Fibroblast of lung (primary cell): ENCODE measurements around the gene ATG5. TPM values are rescaled to one million over a fixed set of nuclear protein-coding genes. Genes with fewer than 3 reads are reported as not detected.
"Not testable (repeated sequence)": the region's sequence is repeated elsewhere in the genome, so short reads cannot be mapped to it uniquely, and the experiment has no call there.

Source experiments
- DNase-seq, 2 donors: peaks; one replicate each; pipeline versions ENCODE4 v3.0.0 to v3.0.0-alpha.2; 2010; ENCODE audit warnings: low read depth in 2 of 2
- H2AFZ ChIP-seq: 2 replicates; pipeline ENCODE4 v1.5.1; 2012; ENCODE audit warnings: low read length, control low read depth, inconsistent platforms
- H3K27ac ChIP-seq: 2 replicates; pipeline ENCODE4 v1.5.1; 2011; ENCODE audit warnings: low read length, control low read depth; ENCODE audit not compliant: insufficient read depth
- H3K27me3 ChIP-seq: 2 replicates; pipeline ENCODE4 v1.5.1; 2011; ENCODE audit warnings: mild to moderate bottlenecking, low read length; ENCODE audit not compliant: control insufficient read depth, insufficient read depth
- H3K36me3 ChIP-seq: 2 replicates; pipeline ENCODE4 v1.5.1; 2011; ENCODE audit warnings: low read length; ENCODE audit not compliant: control insufficient read depth, insufficient read depth
- H3K4me1 ChIP-seq: 2 replicates; pipeline ENCODE4 v1.5.1; 2011; ENCODE audit warnings: low read length; ENCODE audit not compliant: control insufficient read depth, insufficient read depth; ENCODE audit errors: extremely low read depth
- H3K4me2 ChIP-seq: 2 replicates; pipeline ENCODE4 v1.5.1; 2011; ENCODE audit warnings: low read length, control low read depth; ENCODE audit not compliant: insufficient read depth; ENCODE audit errors: extremely low read depth
- H3K4me3 ChIP-seq, 4 experiments: fragments of 200-600 bp in 1 of 4; sonication (generic) in 1 of 4; replicated peaks in 1 of 4; 2 replicates each; pipeline ENCODE4 v1.5.1; 2011 to 2016; ENCODE audit warnings: low read length in 4 of 4, low read depth in 3 of 4, mild to moderate bottlenecking in 3 of 4, control low read depth in 2 of 4, inconsistent platforms in 1 of 4, mixed read lengths in 1 of 4; ENCODE audit not compliant: insufficient read depth in 1 of 4; ENCODE audit errors: control extremely low read depth in 1 of 4
- H3K79me2 ChIP-seq: 2 replicates; pipeline ENCODE4 v1.5.1; 2012; ENCODE audit warnings: mild to moderate bottlenecking, low read length, inconsistent platforms; ENCODE audit not compliant: control insufficient read depth, insufficient read depth
- H3K9ac ChIP-seq: 2 replicates; pipeline ENCODE4 v1.5.1; 2011; ENCODE audit warnings: mild to moderate bottlenecking, low read length, control low read depth; ENCODE audit not compliant: insufficient read depth
- H3K9me3 ChIP-seq: 2 replicates; pipeline ENCODE4 v1.5.1; 2012; ENCODE audit warnings: low read depth, low read length; ENCODE audit not compliant: control insufficient read depth, insufficient read depth
- H4K20me1 ChIP-seq: 2 replicates; pipeline ENCODE4 v1.5.1; 2011; ENCODE audit warnings: low read length; ENCODE audit not compliant: control insufficient read depth, insufficient read depth; ENCODE audit errors: extremely low read depth
- EZH2 ChIP-seq: IDR thresholded peaks from 2 replicates; pipeline ENCODE4 v1.5.1; 2012; ENCODE audit warnings: low read length, control low read depth, mild to moderate bottlenecking; ENCODE audit errors: missing control alignments
- polyA plus RNA-seq, 2 donors: library from polyadenylated mRNA; depleted of rRNA in 1 of 2; stranded (reverse) in 1 of 2; unstranded in 1 of 2; fragments of >200 nt; gene quantifications; 2 replicates each; pipeline ENCODE4 v1.2.1, GENCODE V29; 2011 to 2012; ENCODE audit warnings: missing spikeins in 1 of 2
- total RNA-seq: library from RNA; depleted of rRNA; stranded (reverse); fragments of >200 nt; gene quantifications from 2 replicates; pipeline ENCODE4 v1.2.1, GENCODE V29; 2014
- TF ChIP-seq, protein P1 (sequence below), 2 donors: IDR thresholded peaks in 1 of 2; conservative IDR thresholded peaks in 1 of 2; 1 replicate in 1 of 2; 2 replicates in 1 of 2; pipeline ENCODE4 v1.5.1; 2011 to 2012; ENCODE audit warnings: low read length in 2 of 2, control low read depth in 1 of 2, inconsistent platforms in 1 of 2, low read depth in 1 of 2, mild to moderate bottlenecking in 1 of 2

The ATG5 gene
- total and polyA plus RNA-seq, 2 donors (not counting 1 experiment from before 2014, with no cell fraction given): 38.6 to 64.7 TPM

DNA sequence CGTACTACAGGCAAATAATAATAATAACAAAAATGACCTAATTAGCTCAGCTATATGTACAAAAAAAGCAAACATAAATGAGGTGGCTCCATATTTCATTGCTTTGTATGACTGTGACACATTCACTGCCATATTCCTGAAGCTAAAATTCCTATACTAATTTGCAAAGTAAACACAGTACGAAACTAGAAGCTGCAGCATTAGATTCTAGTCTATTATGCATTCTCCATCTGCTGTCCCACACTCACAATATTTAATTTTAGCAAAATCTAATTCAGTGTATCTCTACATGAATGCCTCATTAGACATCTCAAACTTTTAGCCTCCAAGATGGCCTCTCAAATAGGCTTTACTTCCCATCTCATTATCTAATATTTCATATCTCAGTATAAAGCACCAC, 55.1 kb downstream of the ATG5 start:
- H2AFZ ChIP-seq: no peak overlapping the region
- no peaks in the 10 kb centered on the region for H3K36me3 ChIP-seq
- no peak overlapping the region for H3K9ac ChIP-seq
- H3K4me1 ChIP-seq: no peaks in the 10 kb centered on the region
- no peak overlapping the region for H3K27ac ChIP-seq
- DNase-seq: no peak
- H3K4me3 ChIP-seq: no peak overlapping the region
- H3K4me2 ChIP-seq: no peak overlapping the region
- H3K9me3 ChIP-seq: no peaks in the 10 kb centered on the region
- peaks cover 3% of the 10 kb centered on the region for H3K79me2 ChIP-seq
- H4K20me1 ChIP-seq: no peaks in the 10 kb centered on the region
- no peak for TF ChIP-seq EZH2
- TF ChIP-seq, protein P1, sequence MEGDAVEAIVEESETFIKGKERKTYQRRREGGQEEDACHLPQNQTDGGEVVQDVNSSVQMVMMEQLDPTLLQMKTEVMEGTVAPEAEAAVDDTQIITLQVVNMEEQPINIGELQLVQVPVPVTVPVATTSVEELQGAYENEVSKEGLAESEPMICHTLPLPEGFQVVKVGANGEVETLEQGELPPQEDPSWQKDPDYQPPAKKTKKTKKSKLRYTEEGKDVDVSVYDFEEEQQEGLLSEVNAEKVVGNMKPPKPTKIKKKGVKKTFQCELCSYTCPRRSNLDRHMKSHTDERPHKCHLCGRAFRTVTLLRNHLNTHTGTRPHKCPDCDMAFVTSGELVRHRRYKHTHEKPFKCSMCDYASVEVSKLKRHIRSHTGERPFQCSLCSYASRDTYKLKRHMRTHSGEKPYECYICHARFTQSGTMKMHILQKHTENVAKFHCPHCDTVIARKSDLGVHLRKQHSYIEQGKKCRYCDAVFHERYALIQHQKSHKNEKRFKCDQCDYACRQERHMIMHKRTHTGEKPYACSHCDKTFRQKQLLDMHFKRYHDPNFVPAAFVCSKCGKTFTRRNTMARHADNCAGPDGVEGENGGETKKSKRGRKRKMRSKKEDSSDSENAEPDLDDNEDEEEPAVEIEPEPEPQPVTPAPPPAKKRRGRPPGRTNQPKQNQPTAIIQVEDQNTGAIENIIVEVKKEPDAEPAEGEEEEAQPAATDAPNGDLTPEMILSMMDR (conservative IDR thresholded peaks at IDR 0.05 in 1 of 2, IDR thresholded peaks at IDR 0.05 in 1 of 2; ENCODE audit: low read depth in 1 of 2, low read length in 2 of 2): no peak
- H3K27me3 ChIP-seq: no peaks in the 10 kb centered on the region

DNA sequence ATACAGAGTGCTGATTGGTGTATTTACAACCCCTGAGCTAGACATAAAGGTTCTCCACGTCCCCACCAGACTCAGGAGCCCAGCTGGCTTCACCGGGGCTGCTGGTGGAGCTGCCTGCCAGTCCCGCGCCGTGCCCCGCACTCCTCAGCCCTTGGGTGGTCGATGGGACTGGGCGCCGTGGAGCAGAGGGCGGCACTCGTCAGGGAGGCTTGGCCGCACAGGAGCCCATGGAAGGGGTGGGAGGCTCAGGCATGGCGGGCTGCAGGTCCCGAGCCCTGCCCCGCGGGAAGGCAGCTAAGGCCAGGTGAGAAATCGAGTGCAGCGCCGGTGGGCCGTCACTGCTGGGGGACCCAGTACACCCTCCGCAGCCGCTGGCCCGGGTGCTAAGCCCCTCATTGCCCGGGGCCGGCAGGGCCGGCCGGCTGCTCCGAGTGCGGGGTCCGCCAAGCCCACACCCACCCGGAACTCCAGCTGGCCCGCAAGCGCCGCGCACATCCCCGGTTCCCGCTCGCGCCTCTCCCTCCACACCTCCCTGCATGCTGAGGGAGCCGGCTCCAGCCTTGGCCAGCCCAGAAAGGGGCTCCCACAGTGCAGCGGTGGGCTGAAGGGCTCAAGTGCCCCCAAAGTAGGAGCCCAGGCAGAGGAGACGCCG, 56.2 kb downstream of the ATG5 start:
- not testable (repeated sequence) for H3K36me3 ChIP-seq, H3K9ac ChIP-seq, H3K9me3 ChIP-seq, H3K79me2 ChIP-seq, H3K4me2 ChIP-seq, H4K20me1 ChIP-seq, H3K4me1 ChIP-seq, H3K27me3 ChIP-seq, H2AFZ ChIP-seq, H3K4me3 ChIP-seq, DNase-seq, H3K27ac ChIP-seq

DNA sequence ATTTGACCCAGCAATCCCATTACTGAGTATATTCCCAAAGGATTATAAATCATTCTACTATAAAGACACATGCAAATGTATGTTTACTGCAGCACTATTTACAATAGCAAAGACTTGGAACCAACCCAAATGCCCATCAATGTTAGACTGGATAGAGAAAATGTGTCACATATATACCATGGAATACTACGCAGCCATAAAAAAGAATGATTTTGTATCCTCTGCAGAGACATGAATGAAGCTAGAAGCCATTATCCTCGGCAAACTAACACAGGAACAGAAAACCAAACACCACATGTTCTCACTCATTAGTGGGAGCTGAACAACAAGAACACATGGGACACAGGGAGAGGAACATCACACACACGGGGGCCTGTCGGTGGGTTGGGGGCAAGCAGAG, 57.1 kb downstream of the ATG5 start:
- not testable (repeated sequence) for H3K9ac ChIP-seq, DNase-seq, H3K9me3 ChIP-seq, H3K27me3 ChIP-seq, H3K4me1 ChIP-seq, H2AFZ ChIP-seq, H3K4me3 ChIP-seq, H3K4me2 ChIP-seq, H4K20me1 ChIP-seq, H3K27ac ChIP-seq, H3K36me3 ChIP-seq, H3K79me2 ChIP-seq

DNA sequence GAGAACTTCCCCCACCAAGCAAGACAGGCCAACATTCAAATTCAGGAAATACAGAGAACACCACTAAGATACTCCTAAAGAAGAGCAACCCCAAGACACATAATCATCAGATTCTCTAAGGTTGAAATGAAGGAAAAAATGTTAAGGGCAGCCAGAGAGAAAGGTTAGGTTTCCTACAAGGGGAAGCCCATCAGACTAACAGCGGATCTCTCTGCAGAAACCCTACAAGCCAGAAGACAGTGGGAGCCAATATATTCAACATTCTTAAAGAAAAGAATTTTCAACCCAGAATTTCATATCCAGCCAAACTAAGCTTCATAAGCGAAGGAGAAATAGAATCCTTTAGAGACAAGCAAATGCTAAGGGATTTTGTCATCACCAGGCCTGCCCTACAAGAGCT, 61.1 kb downstream of the ATG5 start:
- H2AFZ ChIP-seq, DNase-seq, H3K9ac ChIP-seq, H3K4me1 ChIP-seq, H4K20me1 ChIP-seq, H3K4me3 ChIP-seq, H3K27ac ChIP-seq, H3K79me2 ChIP-seq, H3K27me3 ChIP-seq, H3K36me3 ChIP-seq, H3K9me3 ChIP-seq, H3K4me2 ChIP-seq: not testable (repeated sequence)

DNA sequence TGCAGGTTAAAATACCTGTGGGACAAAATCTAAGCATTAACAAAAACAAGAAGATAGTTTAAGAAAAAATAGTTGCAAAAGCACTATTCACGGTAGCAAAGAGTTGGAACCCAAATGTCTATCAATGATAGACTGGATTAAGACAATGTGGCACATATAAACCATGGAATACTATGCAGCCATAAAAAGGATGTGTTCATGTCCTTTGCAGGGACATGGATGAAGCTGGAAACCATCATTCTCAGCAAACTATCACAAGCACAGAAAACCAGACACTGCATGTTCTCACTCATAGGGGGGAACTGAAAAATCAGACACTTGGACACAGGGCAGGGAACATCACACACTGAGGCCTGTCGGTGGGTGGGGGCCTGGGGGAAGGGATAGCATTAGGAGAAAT, 65.8 kb downstream of the ATG5 start:
- not testable (repeated sequence) for H4K20me1 ChIP-seq, H3K36me3 ChIP-seq, H3K4me3 ChIP-seq, H3K9me3 ChIP-seq, H3K27me3 ChIP-seq, H3K27ac ChIP-seq, H3K4me1 ChIP-seq, H2AFZ ChIP-seq, H3K4me2 ChIP-seq, H3K79me2 ChIP-seq, DNase-seq, H3K9ac ChIP-seq
